ENCODE data around the gene FYCO1. TPM values are rescaled to one million over a fixed set of nuclear protein-coding genes. Genes with fewer than 3 reads are reported as not detected.

Gene FYCO1
- total and polyA plus RNA-seq, 10 of the 15 experiments (the other 5 are each of a cell fraction or from before 2014, with no cell fraction given), result 1.5 to 8.4 (median 6.5) TPM

GRCh38 chr3:45872569-45872968 is 123.1 kb downstream of the FYCO1 start (continued):
- no peak for TF ChIP-seq ESRRA (IDR thresholded peaks at IDR 0.05; ENCODE audit: low read length)
- TF ChIP-seq, protein P1, sequence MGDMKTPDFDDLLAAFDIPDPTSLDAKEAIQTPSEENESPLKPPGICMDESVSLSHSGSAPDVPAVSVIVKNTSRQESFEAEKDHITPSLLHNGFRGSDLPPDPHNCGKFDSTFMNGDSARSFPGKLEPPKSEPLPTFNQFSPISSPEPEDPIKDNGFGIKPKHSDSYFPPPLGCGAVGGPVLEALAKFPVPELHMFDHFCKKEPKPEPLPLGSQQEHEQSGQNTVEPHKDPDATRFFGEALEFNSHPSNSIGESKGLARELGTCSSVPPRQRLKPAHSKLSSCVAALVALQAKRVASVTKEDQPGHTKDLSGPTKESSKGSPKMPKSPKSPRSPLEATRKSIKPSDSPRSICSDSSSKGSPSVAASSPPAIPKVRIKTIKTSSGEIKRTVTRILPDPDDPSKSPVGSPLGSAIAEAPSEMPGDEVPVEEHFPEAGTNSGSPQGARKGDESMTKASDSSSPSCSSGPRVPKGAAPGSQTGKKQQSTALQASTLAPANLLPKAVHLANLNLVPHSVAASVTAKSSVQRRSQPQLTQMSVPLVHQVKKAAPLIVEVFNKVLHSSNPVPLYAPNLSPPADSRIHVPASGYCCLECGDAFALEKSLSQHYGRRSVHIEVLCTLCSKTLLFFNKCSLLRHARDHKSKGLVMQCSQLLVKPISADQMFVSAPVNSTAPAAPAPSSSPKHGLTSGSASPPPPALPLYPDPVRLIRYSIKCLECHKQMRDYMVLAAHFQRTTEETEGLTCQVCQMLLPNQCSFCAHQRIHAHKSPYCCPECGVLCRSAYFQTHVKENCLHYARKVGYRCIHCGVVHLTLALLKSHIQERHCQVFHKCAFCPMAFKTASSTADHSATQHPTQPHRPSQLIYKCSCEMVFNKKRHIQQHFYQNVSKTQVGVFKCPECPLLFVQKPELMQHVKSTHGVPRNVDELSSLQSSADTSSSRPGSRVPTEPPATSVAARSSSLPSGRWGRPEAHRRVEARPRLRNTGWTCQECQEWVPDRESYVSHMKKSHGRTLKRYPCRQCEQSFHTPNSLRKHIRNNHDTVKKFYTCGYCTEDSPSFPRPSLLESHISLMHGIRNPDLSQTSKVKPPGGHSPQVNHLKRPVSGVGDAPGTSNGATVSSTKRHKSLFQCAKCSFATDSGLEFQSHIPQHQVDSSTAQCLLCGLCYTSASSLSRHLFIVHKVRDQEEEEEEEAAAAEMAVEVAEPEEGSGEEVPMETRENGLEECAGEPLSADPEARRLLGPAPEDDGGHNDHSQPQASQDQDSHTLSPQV (IDR thresholded peaks at IDR 0.05), result no peak
- 0 out of 2 replicates have a peak, but pooled peaks have one; percentile 20 for TF ChIP-seq CREB1 (IDR thresholded peaks at IDR 0.05; ENCODE audit: low read depth)
- no peak for TF ChIP-seq FOS (IDR thresholded peaks at IDR 0.05; ENCODE audit: borderline replicate concordance, extremely low read depth, insufficient read length)
- no peak for TF ChIP-seq MYB (IDR thresholded peaks at IDR 0.05; ENCODE audit: borderline replicate concordance, low read depth, low read length)
- TF ChIP-seq, protein P2, sequence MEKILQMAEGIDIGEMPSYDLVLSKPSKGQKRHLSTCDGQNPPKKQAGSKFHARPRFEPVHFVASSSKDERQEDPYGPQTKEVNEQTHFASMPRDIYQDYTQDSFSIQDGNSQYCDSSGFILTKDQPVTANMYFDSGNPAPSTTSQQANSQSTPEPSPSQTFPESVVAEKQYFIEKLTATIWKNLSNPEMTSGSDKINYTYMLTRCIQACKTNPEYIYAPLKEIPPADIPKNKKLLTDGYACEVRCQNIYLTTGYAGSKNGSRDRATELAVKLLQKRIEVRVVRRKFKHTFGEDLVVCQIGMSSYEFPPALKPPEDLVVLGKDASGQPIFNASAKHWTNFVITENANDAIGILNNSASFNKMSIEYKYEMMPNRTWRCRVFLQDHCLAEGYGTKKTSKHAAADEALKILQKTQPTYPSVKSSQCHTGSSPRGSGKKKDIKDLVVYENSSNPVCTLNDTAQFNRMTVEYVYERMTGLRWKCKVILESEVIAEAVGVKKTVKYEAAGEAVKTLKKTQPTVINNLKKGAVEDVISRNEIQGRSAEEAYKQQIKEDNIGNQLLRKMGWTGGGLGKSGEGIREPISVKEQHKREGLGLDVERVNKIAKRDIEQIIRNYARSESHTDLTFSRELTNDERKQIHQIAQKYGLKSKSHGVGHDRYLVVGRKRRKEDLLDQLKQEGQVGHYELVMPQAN (conservative IDR thresholded peaks at IDR 0.05), result no peak
- TF ChIP-seq IRF5 (IDR thresholded peaks at IDR 0.05; ENCODE audit: borderline replicate concordance), result no peak
- no peak for TF ChIP-seq SUZ12 (IDR thresholded peaks at IDR 0.05; ENCODE audit: unreplicated experiment)
- no peak for TF ChIP-seq KLF5 (IDR thresholded peaks at IDR 0.05; ENCODE audit: partially characterized antibody)
- TF ChIP-seq, protein P3, sequence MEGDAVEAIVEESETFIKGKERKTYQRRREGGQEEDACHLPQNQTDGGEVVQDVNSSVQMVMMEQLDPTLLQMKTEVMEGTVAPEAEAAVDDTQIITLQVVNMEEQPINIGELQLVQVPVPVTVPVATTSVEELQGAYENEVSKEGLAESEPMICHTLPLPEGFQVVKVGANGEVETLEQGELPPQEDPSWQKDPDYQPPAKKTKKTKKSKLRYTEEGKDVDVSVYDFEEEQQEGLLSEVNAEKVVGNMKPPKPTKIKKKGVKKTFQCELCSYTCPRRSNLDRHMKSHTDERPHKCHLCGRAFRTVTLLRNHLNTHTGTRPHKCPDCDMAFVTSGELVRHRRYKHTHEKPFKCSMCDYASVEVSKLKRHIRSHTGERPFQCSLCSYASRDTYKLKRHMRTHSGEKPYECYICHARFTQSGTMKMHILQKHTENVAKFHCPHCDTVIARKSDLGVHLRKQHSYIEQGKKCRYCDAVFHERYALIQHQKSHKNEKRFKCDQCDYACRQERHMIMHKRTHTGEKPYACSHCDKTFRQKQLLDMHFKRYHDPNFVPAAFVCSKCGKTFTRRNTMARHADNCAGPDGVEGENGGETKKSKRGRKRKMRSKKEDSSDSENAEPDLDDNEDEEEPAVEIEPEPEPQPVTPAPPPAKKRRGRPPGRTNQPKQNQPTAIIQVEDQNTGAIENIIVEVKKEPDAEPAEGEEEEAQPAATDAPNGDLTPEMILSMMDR (IDR thresholded peaks at IDR 0.05 in 2 of 3, conservative IDR thresholded peaks at IDR 0.05 in 1 of 3; ENCODE audit: control insufficient read depth in 2 of 3, extremely low read depth in 1 of 3, insufficient read depth in 1 of 3, low read depth in 3 of 3, low read length in 3 of 3), result no peak
- peak; percentile 86 for TF ChIP-seq RUNX3 (IDR thresholded peaks at IDR 0.05; ENCODE audit: low read length)
- TF ChIP-seq, protein P4, sequence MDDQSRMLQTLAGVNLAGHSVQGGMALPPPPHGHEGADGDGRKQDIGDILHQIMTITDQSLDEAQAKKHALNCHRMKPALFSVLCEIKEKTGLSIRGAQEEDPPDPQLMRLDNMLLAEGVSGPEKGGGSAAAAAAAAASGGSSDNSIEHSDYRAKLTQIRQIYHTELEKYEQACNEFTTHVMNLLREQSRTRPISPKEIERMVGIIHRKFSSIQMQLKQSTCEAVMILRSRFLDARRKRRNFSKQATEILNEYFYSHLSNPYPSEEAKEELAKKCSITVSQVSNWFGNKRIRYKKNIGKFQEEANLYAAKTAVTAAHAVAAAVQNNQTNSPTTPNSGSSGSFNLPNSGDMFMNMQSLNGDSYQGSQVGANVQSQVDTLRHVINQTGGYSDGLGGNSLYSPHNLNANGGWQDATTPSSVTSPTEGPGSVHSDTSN (IDR thresholded peaks at IDR 0.05; ENCODE audit: insufficient replicate concordance, low read depth, low read length), result no peak
- TF ChIP-seq ZBED1 (IDR thresholded peaks at IDR 0.05; ENCODE audit: borderline replicate concordance), result peak; percentile 27; the same call in 1 of the 2 replicates
- TF ChIP-seq HDGF (IDR thresholded peaks at IDR 0.05), result no peak
- TF ChIP-seq CBFB (IDR thresholded peaks at IDR 0.05; ENCODE audit: low read depth), result peak; percentile 44; the same call in 1 of the 2 replicates

All from GM12878 (cell line).